GM18858 (cell line): Measurements from ENCODE around the gene PRODH2.
"Not testable (repeated sequence)": the region's sequence is repeated elsewhere in the genome, so short reads cannot be mapped to it uniquely, and the experiment has no call there.

Experiments
- ATAC-seq: cut with Tn5 transposase; IDR thresholded peaks from one replicate; pipeline ENCODE4 v1.9.1; 2021; ENCODE audit not compliant: unreplicated experiment

PRODH2 gene

DNA sequence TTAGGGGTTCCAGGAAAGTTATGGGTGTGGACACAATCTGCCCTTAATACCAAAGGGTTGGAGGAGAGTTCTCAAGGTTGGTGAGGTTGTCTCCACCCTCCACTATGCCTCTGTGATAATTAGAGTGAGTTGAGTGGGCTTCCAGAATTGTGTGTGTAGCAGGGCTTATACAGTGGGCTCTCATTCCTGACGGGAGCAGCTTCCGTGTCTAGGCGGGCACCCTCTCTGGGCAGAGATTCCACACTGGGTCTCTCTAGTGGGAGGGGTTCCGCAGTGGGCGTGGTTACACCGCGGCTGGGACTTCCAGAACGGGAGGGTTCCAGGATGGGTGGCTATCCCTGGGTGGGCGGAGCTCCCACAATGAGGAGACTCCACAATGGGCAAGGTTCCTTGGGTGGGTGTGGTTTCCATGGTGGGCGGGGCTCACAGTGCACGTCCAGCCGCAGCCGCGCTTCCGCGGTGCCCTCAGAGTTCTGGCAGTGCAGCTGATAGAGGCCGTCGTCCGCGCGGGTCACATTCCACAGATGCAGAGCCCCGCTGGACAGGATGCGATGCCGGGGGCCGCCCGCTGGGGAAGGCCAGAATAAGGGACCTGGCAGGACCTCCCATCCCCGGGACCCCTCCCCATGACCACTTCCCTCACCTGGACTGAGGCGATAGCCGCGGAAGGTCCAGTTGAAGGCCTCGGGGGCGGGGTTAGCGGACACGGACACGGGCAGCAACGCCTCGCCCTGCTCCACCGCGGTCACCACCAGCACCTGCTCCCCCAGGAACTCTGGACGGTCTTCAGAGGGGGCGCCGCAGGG, 31.2 kb upstream of the PRODH2 start:
- ATAC-seq = no peak

DNA sequence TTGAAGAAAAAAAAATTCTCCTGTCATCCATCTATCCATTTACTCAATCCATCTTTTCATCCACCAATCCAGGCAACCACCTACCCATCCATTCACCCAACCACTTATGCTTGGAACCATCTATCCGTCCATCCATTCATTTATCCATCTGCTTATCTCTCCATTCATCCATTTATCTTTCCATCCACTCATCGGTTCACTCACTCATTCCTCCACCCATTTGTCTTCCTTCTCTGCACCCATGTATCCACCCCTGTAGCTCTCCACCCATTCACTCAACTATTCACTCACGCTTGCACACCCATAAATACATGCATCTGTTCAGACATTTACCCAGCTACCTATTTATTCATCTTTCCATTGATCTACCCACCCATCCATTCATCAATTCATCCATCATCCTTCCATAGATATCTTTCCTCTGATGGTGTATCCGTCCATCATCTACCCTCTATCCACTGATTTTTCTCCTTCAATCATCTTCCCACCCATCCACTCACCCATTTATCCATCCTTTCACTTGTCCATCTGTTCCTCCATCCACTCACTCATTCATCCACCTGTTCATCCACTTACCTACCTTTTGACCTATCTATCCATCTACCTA, 30.1 kb upstream of the PRODH2 start:
- ATAC-seq = no peak

- no peak for ATAC-seq
These were observed 29.4 kb upstream of the PRODH2 start for GRCh38 chr19:35841961-35842595.

DNA sequence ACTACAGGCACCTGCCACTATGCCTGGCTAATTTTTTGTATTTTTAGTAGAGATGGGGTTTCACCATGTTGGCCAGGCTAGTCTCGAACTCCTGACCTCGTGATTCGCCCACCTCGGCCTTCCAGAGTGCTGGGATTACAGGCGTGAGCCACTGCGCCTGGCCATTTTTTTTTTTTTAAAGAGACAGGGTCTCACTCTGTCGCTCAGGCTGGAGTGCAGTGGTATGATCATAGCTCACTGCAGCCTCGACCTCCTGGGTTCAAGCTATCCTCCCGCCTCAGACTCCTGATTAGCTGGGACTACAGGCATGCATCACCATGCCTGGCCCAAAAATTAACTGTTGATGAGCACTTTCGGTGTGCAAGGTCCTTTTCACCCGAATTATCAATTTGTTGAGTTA, 23.5 kb upstream of the PRODH2 start:
- ATAC-seq = not testable (repeated sequence)

DNA sequence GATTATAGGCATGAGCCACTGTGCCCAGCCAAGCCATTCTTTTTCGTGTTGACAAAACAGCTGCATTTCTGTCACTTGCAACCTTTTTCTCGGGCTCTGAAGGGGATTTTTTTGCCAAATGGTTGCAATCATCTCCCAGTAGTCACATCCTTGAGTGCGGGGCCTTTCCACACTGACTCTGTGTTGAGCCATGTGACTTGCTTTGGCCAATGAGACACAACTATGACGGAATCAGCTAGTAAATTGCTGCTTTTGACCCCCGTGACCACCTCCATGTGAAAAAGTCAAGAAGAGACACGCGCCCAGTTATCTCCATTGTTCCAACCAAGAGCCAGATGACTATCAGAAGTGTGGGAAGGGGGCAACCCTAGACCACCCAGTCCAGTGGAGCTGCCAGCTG, 21.3 kb upstream of the PRODH2 start:
- no peak for ATAC-seq

DNA sequence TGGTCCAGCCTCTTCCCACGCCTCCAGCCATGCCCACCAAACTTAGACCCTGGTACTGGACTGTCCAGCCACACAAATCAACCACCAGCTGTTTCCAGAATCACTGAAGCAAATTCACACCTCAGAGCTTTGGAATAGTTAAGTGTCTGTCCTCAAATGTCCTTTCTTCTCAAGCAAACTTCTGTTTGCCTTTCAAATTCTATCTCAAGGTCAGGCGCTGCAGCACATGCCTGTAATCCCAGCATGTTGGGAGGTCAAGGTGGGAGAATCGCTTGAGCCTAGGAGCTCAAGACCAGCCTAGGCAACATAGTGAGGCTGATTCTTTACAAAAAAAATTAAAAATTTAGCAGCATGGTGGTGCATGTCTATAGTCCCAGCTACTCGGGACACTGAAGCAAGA, 19.4 kb upstream of the PRODH2 start:
- no peak for ATAC-seq

GRCh38 chr19:35830986-35831385, 18.3 kb upstream of the PRODH2 start:
- no peak for ATAC-seq

DNA sequence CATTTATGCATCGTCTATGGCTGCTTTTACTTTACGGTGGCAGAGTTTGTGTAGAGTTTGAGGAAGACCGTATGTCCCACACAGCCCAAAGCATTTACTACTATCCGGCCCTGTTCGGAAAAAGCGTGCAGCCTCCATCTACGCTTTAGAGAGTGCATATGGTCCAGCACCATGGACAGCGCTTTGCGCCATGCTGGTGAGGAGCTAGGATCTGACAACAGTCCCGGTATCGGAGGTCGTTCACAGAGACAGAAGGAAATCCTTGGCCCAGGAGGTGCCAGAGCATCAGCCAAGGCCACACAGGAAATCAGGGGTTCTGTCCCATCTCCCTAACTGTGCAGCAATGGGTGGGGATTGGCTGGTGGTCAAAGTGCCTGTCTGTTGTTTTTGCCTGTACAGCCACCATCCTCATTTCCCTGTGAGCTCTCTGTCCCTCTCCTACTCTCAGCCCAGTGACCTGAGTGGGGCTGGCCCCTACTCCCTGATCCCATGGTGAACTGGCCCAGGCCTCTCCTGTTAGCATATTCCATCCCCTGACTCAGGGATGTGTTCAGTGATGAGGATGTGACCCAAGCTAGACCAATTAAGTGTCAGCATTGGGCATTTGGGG, 16.2 kb upstream of the PRODH2 start:
- ATAC-seq = no peak

- ATAC-seq = no peak
These were observed 11.5 kb upstream of the PRODH2 start for GRCh38 chr19:35824150-35824549.

DNA sequence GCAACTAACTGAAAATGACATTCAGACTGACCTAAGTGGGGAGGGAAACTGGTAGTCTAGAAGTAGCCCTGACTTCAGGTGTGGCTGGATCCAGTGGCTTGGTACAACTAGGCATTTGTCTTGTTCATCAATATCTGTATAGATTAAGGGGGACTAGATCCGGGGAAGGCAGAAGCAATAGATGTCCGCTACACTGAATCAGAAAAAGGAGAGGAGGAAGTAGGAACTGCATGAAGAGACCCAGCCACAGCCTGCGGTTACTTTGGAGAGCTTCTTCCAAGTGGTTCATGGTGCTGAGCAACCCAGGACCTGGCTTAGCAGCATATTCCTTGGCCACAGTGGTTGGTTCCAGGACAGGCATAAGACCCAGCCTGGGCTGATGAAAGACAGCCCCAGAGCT, 9.9 kb upstream of the PRODH2 start:
- no peak for ATAC-seq

DNA sequence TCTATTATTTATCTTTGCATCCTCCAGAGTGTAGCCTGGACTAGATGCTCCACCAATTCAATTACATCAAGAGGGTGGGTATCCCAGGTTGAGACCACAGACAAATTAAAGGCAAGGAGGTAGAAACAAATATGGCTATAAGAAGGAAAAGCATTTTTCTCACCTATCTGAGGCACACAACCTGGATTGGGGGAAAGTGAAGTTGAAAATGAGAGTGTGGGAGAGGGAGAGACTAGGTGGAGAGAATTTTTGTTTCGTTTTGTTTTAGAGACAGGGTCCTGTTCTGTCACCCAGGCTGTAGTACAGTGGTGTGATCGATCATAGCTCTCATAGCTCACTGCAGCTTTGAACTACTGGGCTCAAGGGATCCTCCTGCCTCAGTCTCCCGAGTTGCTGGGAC, 5.8 kb upstream of the PRODH2 start:
- ATAC-seq = no peak

DNA sequence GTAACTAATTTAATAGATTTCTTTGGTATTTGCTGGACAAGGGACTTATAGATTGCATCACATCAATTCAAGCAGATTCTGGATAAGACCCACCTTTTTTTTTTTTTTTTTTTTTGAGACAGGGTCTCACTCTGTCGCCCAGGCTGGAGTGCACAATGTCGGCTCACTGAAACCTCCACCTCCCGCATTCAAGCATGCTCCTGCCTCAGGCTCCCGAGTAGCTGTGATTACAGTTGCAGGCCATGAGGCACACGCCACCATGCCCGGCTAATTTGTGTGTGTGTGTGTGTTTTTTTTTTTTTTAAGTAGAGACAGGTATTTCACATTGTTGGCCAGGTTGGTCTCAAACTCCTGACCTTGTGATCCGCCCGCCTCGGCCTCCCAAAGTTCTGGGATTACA, 4.2 kb upstream of the PRODH2 start:
- ATAC-seq = no peak

DNA sequence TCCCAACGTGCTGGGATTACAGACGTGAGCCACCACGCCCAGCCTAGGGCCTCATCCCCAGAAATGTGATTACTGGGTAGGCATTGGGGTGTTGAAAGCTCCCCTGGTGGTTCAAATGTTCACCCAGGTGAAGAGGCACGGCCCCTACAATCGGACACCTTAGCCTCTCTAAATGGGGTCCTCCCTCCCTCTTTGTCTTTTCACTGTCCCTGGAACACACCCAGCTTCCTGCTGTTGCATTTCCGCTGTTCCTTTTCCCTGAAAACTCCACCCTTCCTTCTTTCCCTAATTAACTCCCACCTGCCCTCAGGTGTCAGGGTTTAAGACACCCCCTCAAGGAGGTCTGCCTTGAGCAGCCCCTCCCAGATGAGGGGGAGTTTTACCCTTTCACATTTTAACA, 3.6 kb upstream of the PRODH2 start:
- no peak for ATAC-seq

DNA sequence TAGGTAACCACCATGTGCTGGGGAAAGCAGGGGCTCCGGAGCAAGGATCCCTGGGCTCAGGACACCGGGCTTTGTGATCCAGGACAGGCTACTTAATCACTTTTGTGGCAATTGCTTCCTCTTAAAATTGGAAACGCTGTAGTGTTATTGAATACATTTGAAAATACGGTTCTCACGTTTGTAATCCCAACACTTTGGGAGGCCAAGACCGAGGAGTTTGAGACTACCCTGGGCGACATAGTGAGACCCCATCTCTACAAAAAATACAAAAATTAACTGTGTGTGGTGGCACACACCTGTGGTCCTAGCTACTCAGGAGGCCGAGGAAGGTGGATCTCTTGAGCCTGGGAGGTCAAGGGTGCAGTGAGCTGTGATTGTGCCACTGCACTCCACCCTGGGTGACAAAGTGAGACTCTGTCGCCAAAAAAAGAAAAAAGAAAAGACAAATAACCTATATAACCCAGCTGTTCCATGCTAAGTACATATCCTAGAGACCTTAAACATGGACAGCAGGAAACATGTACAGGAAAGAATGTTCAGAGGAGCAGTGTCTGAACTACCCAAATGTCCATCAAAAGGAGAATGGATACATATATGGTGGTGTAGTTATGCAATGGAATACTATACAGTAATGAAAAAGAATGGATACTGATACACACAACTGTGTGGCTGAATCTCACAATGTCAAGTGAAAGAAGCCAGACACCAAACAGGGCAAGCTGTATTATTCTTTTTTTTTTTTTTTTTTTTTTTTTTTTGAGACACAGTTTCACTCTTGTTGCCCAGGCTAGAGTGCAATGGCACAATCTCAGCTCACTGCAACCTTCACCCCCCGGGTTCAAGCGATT, 622 bp upstream of the PRODH2 start:
- no peak for ATAC-seq

DNA sequence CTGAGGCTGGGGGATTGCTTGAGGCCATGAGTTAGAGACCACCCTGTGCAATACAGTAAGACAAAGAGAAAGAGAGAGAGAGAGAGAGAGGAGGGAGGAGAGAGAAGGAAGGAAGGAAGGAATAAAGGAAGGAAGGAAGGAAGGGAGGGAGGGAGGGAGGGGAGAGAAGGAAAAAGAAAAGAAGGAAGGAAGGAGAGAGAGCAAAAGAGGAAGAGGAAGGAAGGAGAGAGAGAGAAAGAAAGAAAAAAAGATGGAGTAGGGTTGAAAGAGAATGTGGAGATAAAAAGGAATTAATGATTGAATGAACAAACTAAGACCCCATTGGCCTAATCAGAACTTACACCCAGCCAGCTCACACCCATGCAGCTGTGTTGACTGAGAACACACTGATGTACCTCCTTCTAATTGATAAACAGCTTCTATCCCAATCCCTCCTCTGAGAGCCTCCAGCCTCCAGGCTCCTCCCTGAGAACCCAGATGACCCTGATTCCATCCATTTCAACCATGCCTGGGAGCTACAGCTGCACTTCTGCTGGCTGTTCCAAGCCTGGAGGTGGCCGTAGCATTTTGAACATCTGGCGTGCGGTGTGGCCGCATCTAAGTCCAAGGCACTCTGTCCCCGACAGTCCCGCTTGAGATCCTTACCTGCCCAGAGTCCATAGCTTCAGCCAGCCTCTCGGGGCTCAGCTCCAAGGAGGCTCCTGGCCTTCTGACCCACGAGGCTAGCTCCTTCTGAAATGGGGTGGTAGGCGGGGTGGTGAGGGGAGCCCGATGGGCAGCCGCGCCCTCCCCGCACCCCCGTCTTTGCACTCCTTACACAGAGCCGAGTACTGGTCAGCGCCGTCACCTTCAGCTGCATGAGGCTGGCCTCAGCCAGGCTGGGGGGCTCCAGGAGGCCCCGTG, 1.1 kb downstream of the PRODH2 start:
- ATAC-seq = no peak

GRCh38 chr19:35807633-35808032, 5.0 kb downstream of the PRODH2 start:
- ATAC-seq = no peak

DNA sequence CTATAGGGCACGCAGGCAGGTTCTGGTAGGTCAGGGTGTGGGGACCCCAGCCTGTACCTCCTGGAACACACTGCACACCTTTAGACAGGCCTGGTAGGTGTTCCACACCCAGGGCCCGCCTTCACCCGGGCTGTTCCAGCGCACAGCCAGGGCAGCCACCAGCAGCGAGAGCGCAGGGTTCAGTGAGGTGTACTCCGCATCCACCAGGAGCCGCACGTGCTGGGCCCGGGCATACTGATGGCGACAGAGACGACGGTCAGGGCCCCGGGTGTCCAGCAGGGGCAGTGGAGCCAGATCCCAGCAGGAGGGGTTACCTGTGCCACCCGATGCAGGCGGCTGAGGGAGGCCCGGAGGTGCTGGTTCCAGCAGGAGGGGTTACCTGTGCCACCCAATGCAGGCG, 6.0 kb downstream of the PRODH2 start:
- no peak for ATAC-seq

DNA sequence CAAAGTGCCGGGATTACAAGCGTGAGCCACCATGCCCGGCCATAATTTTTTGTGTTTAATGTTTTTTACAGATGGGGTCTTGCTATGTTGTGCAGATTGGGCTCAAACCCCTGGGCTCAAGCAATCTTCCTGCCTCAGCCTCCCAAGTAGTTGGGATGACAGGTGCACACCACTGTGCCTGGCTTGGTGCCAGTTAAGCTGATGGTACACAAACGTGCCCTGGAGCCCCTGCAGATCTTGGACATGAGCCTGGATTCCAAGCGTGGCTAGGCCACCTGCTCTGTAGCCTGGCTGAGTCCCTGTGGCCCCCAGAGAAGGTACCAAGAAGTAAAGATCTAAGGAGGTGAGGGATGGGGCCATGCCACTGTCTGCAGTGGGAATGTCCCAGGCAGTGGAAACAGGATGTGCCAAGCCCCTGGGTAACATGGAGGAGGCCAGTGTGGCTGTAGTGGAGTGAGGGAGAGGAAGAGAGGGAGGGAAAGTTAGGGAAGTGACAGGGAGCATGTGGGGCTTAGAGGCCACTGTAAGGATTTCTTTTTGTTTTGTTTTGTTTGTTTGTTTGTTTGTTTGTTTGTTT, 7.0 kb downstream of the PRODH2 start:
- ATAC-seq = no peak

- no peak for ATAC-seq
These were observed 10.8 kb downstream of the PRODH2 start for GRCh38 chr19:35801828-35802227.

- ATAC-seq = no peak
These were observed 15.0 kb downstream of the PRODH2 start for GRCh38 chr19:35797663-35798062.
